Measurements from ENCODE around the gene IL1RAPL2.

IL1RAPL2 gene

GRCh38 chrX:104565791-104566680, at the start of gene IL1RAPL2:
Gene IL1RAPL2 (plus strand): TSS chrX:104566199.
- no peak within 1 kb of the TSS for H3K4me3 ChIP-seq (ENCODE audit: insufficient read depth, low read length, poor library complexity, severe bottlenecking)
- H3K9me3 ChIP-seq (ENCODE audit: insufficient read depth, low read length), result no peaks in the 10 kb centered on the region

DNA sequence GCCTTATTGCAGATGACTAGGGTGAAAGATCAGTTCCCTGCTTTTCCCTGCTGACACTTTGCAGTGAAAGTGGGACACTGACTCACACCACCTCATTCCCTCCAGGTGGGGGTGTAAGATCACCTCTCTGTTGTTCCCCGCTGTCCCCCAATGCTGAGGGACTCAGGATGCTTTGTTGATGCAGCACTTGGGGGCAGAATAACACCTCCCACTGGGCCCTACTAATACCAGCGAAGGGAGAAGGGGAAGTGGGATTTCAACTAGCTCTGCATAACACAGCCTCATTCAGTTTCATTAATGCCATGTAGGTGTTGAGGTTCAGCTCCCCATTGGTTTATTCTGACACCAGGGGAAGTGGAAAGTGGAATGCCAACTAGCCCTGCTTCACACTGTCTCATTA, 43.6 kb upstream of the IL1RAPL2 start:
- H3F3A ChIP-seq (ENCODE audit: insufficient read depth), result no peaks in the 10 kb centered on the region
- H2AFZ ChIP-seq (ENCODE audit: low read depth, low read length, severe bottlenecking), result no peak overlapping the region
- no peaks in the 10 kb centered on the region for H3K27me3 ChIP-seq (ENCODE audit: low read length)
- TF ChIP-seq, protein P1, sequence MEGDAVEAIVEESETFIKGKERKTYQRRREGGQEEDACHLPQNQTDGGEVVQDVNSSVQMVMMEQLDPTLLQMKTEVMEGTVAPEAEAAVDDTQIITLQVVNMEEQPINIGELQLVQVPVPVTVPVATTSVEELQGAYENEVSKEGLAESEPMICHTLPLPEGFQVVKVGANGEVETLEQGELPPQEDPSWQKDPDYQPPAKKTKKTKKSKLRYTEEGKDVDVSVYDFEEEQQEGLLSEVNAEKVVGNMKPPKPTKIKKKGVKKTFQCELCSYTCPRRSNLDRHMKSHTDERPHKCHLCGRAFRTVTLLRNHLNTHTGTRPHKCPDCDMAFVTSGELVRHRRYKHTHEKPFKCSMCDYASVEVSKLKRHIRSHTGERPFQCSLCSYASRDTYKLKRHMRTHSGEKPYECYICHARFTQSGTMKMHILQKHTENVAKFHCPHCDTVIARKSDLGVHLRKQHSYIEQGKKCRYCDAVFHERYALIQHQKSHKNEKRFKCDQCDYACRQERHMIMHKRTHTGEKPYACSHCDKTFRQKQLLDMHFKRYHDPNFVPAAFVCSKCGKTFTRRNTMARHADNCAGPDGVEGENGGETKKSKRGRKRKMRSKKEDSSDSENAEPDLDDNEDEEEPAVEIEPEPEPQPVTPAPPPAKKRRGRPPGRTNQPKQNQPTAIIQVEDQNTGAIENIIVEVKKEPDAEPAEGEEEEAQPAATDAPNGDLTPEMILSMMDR (IDR thresholded peaks at IDR 0.05; ENCODE audit: insufficient read depth, low read length, poor library complexity, severe bottlenecking), result no peak
- no peak for TF ChIP-seq EZH2phosphoT487 (conservative IDR thresholded peaks at IDR 0.05; ENCODE audit: low read length)
- no peak overlapping the region for H3K27ac ChIP-seq (ENCODE audit: low read depth, low read length)
- H3K4me3 ChIP-seq (ENCODE audit: insufficient read depth, low read length, poor library complexity, severe bottlenecking), result no peak overlapping the region
- H4K20me1 ChIP-seq (ENCODE audit: low read depth, low read length), result no peaks in the 10 kb centered on the region
- no peak overlapping the region for H3K9ac ChIP-seq (ENCODE audit: low read length)
- H3K79me2 ChIP-seq (ENCODE audit: insufficient read depth, low read length), result no peaks in the 10 kb centered on the region
- no peaks in the 10 kb centered on the region for H3K9me2 ChIP-seq (replicated peaks; ENCODE audit: insufficient read depth, low read length)
- H3K9me3 ChIP-seq (ENCODE audit: insufficient read depth, low read length), result no peaks in the 10 kb centered on the region
- H3K36me3 ChIP-seq (ENCODE audit: low read length), result no peaks in the 10 kb centered on the region
- H3K4me2 ChIP-seq (ENCODE audit: low read depth, low read length, poor library complexity, severe bottlenecking), result no peak overlapping the region

More at GRCh38 chrX:104565791-104566680, at the start of gene IL1RAPL2:
- H3F3A ChIP-seq (ENCODE audit: insufficient read depth), result no peaks in the 10 kb centered on the region
- H4K20me1 ChIP-seq (ENCODE audit: low read depth, low read length), result no peaks in the 10 kb centered on the region
- no peak within 1 kb of the TSS for H3K4me2 ChIP-seq (ENCODE audit: low read depth, low read length, poor library complexity, severe bottlenecking)
- no peak within 1 kb of the TSS for H2AFZ ChIP-seq (ENCODE audit: low read depth, low read length, severe bottlenecking)
- no peak within 1 kb of the TSS for H3K9ac ChIP-seq (ENCODE audit: low read length)
- no peaks in the 10 kb centered on the region for H3K9me2 ChIP-seq (replicated peaks; ENCODE audit: insufficient read depth, low read length)
- TF ChIP-seq, protein P1 (IDR thresholded peaks at IDR 0.05; ENCODE audit: insufficient read depth, low read length, poor library complexity, severe bottlenecking), result no peak
- no peak for TF ChIP-seq EZH2phosphoT487 (conservative IDR thresholded peaks at IDR 0.05; ENCODE audit: low read length)
- no peaks in the 10 kb centered on the region for H3K36me3 ChIP-seq (ENCODE audit: low read length)
- H3K27me3 ChIP-seq (ENCODE audit: low read length), result no peaks in the 10 kb centered on the region
- no peak within 1 kb of the TSS for H3K27ac ChIP-seq (ENCODE audit: low read depth, low read length)
- no peaks in the 10 kb centered on the region for H3K79me2 ChIP-seq (ENCODE audit: insufficient read depth, low read length)

DNA sequence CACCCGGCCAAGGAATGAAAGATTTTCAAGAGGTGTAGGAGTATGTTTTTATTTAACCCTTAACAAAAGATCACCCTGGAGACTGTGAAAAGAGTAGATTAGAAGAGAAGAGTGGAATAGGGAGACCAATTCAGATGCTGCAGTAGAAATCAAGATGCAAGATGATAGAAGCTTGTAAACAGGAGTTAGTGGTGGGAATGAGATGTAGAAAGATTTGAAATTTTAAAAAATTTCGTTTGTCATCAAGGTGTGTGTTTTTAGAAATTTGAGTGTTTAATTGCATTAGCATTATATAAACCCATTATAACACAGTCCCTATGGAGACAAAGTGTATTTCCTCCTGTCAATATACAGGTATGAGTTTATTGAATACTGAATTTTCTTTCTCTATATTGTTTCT, 42.1 kb upstream of the IL1RAPL2 start:
- Histone ChIP-seq H3K27ac (ENCODE audit: low read depth, low read length) (no peak overlapping the region), H3F3A (ENCODE audit: insufficient read depth) (no peaks in the 10 kb centered on the region), H3K4me2 (ENCODE audit: low read depth, low read length, poor library complexity, severe bottlenecking) (no peak overlapping the region), H3K4me3 (ENCODE audit: insufficient read depth, low read length, poor library complexity, severe bottlenecking) (no peak overlapping the region), H3K27me3 (ENCODE audit: low read length) (no peaks in the 10 kb centered on the region), H2AFZ (ENCODE audit: low read depth, low read length, severe bottlenecking) (no peak overlapping the region), H3K36me3 (ENCODE audit: low read length) (no peaks in the 10 kb centered on the region), H3K9me3 (ENCODE audit: insufficient read depth, low read length) (no peaks in the 10 kb centered on the region), H4K20me1 (ENCODE audit: low read depth, low read length) (no peaks in the 10 kb centered on the region), H3K79me2 (ENCODE audit: insufficient read depth, low read length) (no peaks in the 10 kb centered on the region), H3K9ac (ENCODE audit: low read length) (no peak overlapping the region), H3K9me2 (replicated peaks; ENCODE audit: insufficient read depth, low read length) (no peaks in the 10 kb centered on the region)
- TF ChIP-seq, protein P1 (IDR thresholded peaks at IDR 0.05; ENCODE audit: insufficient read depth, low read length, poor library complexity, severe bottlenecking), result no peak
- TF ChIP-seq EZH2phosphoT487 (conservative IDR thresholded peaks at IDR 0.05; ENCODE audit: low read length), result no peak

All from SU-DHL-6 (cell line).